ENCODE data around the gene ATE1.
"Not testable (repeated sequence)": the region's sequence is repeated elsewhere in the genome, so short reads cannot be mapped to it uniquely, and the experiment has no call there.

The ATE1 gene

DNA sequence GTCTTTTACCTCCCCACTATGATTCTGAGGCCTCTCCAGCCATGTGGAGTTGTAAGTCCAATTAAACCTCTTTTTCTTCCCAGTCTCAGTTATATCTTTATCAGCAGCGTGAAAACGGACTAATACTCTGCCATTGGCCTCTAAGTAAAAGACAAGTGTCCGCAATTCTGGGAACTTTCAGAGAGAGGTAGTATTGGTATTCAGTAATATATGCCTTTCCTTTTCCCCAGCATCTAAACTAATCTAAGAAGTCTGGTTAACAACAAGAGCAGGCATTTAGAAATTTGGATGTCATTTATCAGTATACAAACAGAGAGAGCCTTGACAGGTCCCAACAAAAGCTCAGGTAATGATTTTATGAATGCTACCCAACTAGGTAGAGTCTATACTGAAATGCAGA, 95.2 kb downstream of the ATE1 start:
- Histone ChIP-seq H3K27me3 (ENCODE audit: insufficient read depth, low read depth, severe bottlenecking) (no peaks in the 10 kb centered on the region), H3K9me3 (ENCODE audit: severe bottlenecking) (no peaks in the 10 kb centered on the region), H3K4me3 (ENCODE audit: low read depth, low read length) (no peak overlapping the region), H3K36me3 (peaks cover 30% of the 10 kb centered on the region), H3K27ac (no peak overlapping the region)
- no peak for DNase-seq
- TF ChIP-seq CTCF (IDR thresholded peaks at IDR 0.05; ENCODE audit: low read depth, low read length), result no peak

GRCh38 chr10:121831777-121832176, 96.1 kb downstream of the ATE1 start:
- Histone ChIP-seq H3K27me3 (ENCODE audit: insufficient read depth, low read depth, severe bottlenecking) (no peaks in the 10 kb centered on the region), H3K4me3 (ENCODE audit: low read depth, low read length) (no peak overlapping the region), H3K27ac (no peak overlapping the region), H3K9me3 (ENCODE audit: severe bottlenecking) (no peaks in the 10 kb centered on the region), H3K36me3 (peaks cover 32% of the 10 kb centered on the region)
- DNase-seq, result no peak
- no peak for TF ChIP-seq CTCF (IDR thresholded peaks at IDR 0.05; ENCODE audit: low read depth, low read length)

- H3K27ac ChIP-seq, result no peak overlapping the region
- H3K36me3 ChIP-seq, result peaks cover 30% of the 10 kb centered on the region
- TF ChIP-seq CTCF (IDR thresholded peaks at IDR 0.05; ENCODE audit: low read depth, low read length), result no peak
- no peak for DNase-seq
- no peaks in the 10 kb centered on the region for H3K27me3 ChIP-seq (ENCODE audit: insufficient read depth, low read depth, severe bottlenecking)
- no peaks in the 10 kb centered on the region for H3K9me3 ChIP-seq (ENCODE audit: severe bottlenecking)
- H3K4me3 ChIP-seq (ENCODE audit: low read depth, low read length), result no peak overlapping the region
Observed at GRCh38 chr10:121831237-121831636, 96.6 kb downstream of the ATE1 start.

DNA sequence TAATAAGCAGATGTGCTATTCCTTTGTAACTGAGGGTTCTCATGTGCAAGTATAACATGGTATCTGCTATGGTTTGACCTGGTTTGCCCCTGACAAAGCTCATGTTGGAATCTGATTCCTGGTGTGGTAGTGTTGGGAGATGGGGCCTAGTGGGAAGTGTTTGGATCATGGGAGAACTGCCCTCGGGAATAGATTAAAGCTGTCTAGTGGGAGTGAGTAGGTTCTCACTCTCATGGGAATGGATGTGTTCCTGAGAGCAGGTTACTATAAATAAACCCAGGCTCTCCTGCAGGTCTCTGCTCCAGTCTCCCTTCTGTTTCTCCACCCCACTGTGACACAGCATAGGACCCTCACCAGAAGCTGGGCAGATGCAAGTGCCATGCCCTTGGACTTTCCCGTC, 97.7 kb downstream of the ATE1 start:
- no peak for TF ChIP-seq CTCF (IDR thresholded peaks at IDR 0.05; ENCODE audit: low read depth, low read length)
- no peaks in the 10 kb centered on the region for H3K9me3 ChIP-seq (ENCODE audit: severe bottlenecking)
- no peak overlapping the region for H3K4me3 ChIP-seq (ENCODE audit: low read depth, low read length)
- no peak for DNase-seq
- no peaks in the 10 kb centered on the region for H3K27me3 ChIP-seq (ENCODE audit: insufficient read depth, low read depth, severe bottlenecking)
- H3K27ac ChIP-seq, result no peak overlapping the region
- peaks cover 22% of the 10 kb centered on the region for H3K36me3 ChIP-seq

DNA sequence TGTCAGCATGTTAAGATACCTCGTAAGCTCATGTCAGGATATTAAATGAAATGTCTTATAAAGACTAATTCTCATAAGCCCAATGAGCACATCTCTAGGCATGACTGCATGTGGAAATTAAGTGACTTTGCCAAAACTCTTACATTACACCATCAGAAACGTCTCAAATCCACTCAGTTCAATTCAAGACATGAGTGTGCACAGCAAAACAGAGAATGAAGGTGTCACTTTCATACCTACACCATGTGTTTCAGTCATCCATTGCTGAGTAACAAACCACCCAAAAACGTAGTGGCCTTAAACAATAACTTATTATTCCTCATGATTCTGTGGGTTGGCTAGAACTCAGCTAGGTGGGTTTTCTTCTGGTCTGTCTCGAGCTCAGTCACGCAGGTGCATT, 99.8 kb downstream of the ATE1 start:
- no peak for TF ChIP-seq CTCF (IDR thresholded peaks at IDR 0.05; ENCODE audit: low read depth, low read length)
- peaks cover 16% of the 10 kb centered on the region for H3K36me3 ChIP-seq

DNA sequence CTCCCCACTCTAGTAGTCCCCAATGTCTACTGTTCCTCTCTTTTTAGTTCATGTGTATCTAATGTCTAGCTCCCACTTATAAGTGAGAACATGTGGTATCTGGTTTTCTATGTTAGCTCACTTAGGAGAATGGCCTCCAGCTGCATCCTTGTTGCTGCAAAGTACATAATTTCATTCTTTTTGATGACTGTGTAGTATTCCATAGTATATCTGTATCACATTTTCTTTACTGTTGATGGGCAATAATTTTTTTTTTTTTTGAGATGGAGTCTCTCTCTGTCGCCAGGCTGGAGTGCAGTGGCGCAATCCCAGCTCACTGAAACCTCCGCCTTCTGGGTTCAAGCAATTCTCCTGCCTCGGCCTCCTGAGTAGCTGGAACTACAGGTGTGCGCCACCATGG, 101.1 kb downstream of the ATE1 start:
- not testable (repeated sequence) for H3K9me3 ChIP-seq (ENCODE audit: severe bottlenecking); H3K27ac ChIP-seq; DNase-seq; H3K27me3 ChIP-seq (ENCODE audit: insufficient read depth, low read depth, severe bottlenecking); H3K4me3 ChIP-seq (ENCODE audit: low read depth, low read length)
- H3K36me3 ChIP-seq, result peaks cover 15% of the 10 kb centered on the region

More for the DNA sequence above, 99.8 kb downstream of the ATE1 start:
- DNase-seq, result no peak
- H3K4me3 ChIP-seq (ENCODE audit: low read depth, low read length), result no peak overlapping the region
- no peaks in the 10 kb centered on the region for H3K9me3 ChIP-seq (ENCODE audit: severe bottlenecking)
- H3K27me3 ChIP-seq (ENCODE audit: insufficient read depth, low read depth, severe bottlenecking), result no peaks in the 10 kb centered on the region
- no peak overlapping the region for H3K27ac ChIP-seq
